NCI-H1092 (cell line): ENCODE results near the gene PPEF2.

Experiments used
- DNase-seq: peaks from one replicate; lab custom pipeline; 2025; lab: John Stamatoyannopoulos, UW

PPEF2 gene

GRCh38 chr4:75892508-75892907 lies 9.7 kb downstream of the PPEF2 start:
- no peak for DNase-seq

GRCh38 chr4:75891611-75892010 lies 10.6 kb downstream of the PPEF2 start:
- DNase-seq, result no peak

- DNase-seq, result no peak
These were observed 12.6 kb downstream of the PPEF2 start for GRCh38 chr4:75889537-75890199.

- DNase-seq, result no peak
These were observed 16.1 kb downstream of the PPEF2 start for GRCh38 chr4:75886104-75886503.

- no peak for DNase-seq
These were observed 20.8 kb downstream of the PPEF2 start for GRCh38 chr4:75881476-75881875.

GRCh38 chr4:75880278-75880677 lies 22.0 kb downstream of the PPEF2 start:
- no peak for DNase-seq

- no peak for DNase-seq
These were observed 24.0 kb downstream of the PPEF2 start for GRCh38 chr4:75878246-75878756.

- no peak for DNase-seq
These were observed 26.0 kb downstream of the PPEF2 start for GRCh38 chr4:75876218-75876617.

- no peak for DNase-seq
These were observed 33.2 kb downstream of the PPEF2 start for GRCh38 chr4:75869100-75869499.

GRCh38 chr4:75867130-75867529 lies 35.1 kb downstream of the PPEF2 start:
- no peak for DNase-seq

GRCh38 chr4:75860606-75861005 lies 41.6 kb downstream of the PPEF2 start:
- DNase-seq, result no peak

- no peak for DNase-seq
These were observed 43.5 kb downstream of the PPEF2 start for GRCh38 chr4:75858721-75859120.

GRCh38 chr4:75849461-75849860 lies 52.8 kb downstream of the PPEF2 start:
- no peak for DNase-seq

- DNase-seq, result no peak
These were observed 53.4 kb downstream of the PPEF2 start for GRCh38 chr4:75848891-75849290.

- peak; percentile 58 for DNase-seq
These were observed 54.0 kb downstream of the PPEF2 start for GRCh38 chr4:75848171-75848760.

GRCh38 chr4:75845992-75846391 lies 56.3 kb downstream of the PPEF2 start:
- no peak for DNase-seq

GRCh38 chr4:75844151-75844662 lies 58.0 kb downstream of the PPEF2 start:
- DNase-seq, result no peak

GRCh38 chr4:75843596-75843995 lies 58.7 kb downstream of the PPEF2 start:
- no peak for DNase-seq

GRCh38 chr4:75841641-75842520 lies 60.4 kb downstream of the PPEF2 start:
- DNase-seq, result no peak

GRCh38 chr4:75834772-75835154 lies 67.5 kb downstream of the PPEF2 start:
- no peak for DNase-seq

- no peak for DNase-seq
These were observed 68.0 kb downstream of the PPEF2 start for GRCh38 chr4:75834095-75834771.

GRCh38 chr4:75831856-75832405 lies 70.3 kb downstream of the PPEF2 start:
- no peak for DNase-seq
